Neuron (in vitro differentiated cells): ENCODE data around the gene LDLRAD4.
"Not testable (repeated sequence)": the region's sequence is repeated elsewhere in the genome, so short reads cannot be mapped to it uniquely, and the experiment has no call there.

ENCODE experiments used
- H2AFZ ChIP-seq: one replicate; pipeline ENCODE4 v1.6.1; 2013; ENCODE audit warnings: low read depth, mild to moderate bottlenecking, inconsistent platforms, low read length, moderate library complexity
- H3K27me3 ChIP-seq: one replicate; pipeline ENCODE4 v1.6.1; 2013; ENCODE audit warnings: low read length; ENCODE audit not compliant: insufficient read depth
- H3K36me3 ChIP-seq: one replicate; pipeline ENCODE4 v1.6.1; 2013; ENCODE audit warnings: low read length; ENCODE audit not compliant: insufficient read depth
- H3K4me1 ChIP-seq: one replicate; pipeline ENCODE4 v1.6.1; 2013; ENCODE audit warnings: low read length; ENCODE audit not compliant: insufficient read depth
- H3K4me3 ChIP-seq: 2 replicates; pipeline ENCODE4 v1.5.1; 2013; ENCODE audit warnings: mild to moderate bottlenecking, low read length, moderate library complexity
- H3K9me3 ChIP-seq: one replicate; pipeline ENCODE4 v1.6.1; 2013; ENCODE audit warnings: low read length

The LDLRAD4 gene

DNA sequence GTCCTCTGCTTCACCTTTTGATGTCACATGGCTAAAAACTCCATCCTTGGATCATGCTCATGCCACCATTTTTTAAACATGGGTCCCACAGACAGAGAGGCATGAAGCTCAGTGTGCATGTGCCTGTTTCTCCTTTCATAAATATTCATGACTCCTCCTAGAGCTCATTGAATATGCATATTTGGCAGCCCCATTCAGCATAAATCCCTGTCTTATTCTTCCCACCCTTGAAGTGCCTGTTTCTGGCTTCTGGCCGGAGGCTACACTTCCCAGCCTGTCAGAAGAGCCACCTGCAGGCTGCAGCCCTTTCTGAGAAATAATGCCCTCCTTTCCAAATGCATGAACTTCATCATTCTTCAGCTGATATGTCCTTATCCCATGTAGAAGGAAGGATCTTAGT, 109.7 kb downstream of the LDLRAD4 start:
- no peaks in the 10 kb centered on the region for H3K9me3 ChIP-seq
- H3K36me3 ChIP-seq = no peaks in the 10 kb centered on the region
- no peak overlapping the region for H2AFZ ChIP-seq
- H3K4me1 ChIP-seq = no peaks in the 10 kb centered on the region
- H3K4me3 ChIP-seq = no peak overlapping the region
- no peaks in the 10 kb centered on the region for H3K27me3 ChIP-seq

DNA sequence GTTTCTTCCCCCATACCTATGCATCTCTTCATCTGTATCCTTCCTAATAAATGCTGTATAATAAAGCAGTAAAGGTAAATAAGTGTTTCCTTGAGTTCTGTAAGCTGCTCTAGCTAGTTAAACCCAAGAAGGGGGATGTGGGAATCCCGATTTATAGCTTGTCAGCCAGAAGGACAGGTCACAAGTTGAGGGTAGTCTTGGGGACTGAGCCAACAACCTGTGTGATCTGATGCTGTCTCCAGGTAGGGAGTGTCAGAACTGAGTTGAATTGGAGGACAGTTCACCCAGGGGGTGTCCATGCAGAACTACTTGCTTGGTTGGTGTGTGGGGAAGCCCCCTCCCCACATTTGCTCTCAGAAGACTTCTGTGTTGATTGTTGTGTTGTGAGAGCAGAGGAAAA, 112.4 kb downstream of the LDLRAD4 start:
- no peak overlapping the region for H3K4me3 ChIP-seq
- no peak overlapping the region for H2AFZ ChIP-seq
- H3K9me3 ChIP-seq = no peaks in the 10 kb centered on the region
- H3K4me1 ChIP-seq = no peaks in the 10 kb centered on the region
- no peaks in the 10 kb centered on the region for H3K36me3 ChIP-seq
- H3K27me3 ChIP-seq = no peaks in the 10 kb centered on the region

DNA sequence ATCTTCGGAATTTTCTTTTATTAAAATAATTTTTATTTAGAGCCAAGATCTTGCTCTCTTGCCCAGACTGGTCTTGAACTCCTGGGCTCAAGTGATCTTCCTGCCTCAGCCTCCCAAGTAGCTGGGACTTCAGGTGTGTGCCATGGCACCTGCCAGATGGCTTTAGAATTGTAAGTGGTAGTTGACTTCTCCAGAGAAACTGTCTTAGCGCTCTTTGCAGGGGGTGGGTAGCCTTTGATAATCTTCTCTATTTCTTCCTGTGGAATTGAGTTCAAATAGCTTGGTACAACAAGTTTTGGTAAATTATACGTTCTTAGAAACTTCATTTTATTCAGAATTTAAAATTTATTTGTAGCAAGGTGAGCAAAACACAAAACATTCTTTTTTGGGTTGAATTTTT, 113.3 kb downstream of the LDLRAD4 start:
- no peaks in the 10 kb centered on the region for H3K27me3 ChIP-seq

DNA sequence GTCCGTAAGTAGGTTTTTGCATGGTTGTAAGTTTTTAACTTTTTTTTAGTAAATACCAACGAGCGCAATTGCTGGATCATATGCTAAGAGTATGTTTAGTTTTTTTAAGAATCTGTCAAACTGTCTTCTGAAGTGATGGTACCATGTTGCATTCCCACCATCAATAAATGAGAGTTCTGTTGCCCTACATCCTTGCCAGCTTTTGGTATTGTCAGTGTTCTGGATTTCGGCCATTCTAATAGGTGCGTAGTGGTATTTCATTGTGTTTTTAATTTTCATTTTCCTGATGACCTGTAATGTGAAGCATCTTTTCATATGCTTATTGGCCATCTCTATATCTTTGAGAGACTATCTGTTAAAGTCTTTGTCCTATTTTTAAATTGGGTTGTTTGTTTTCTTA, 114.3 kb downstream of the LDLRAD4 start:
- Histone ChIP-seq H3K9me3 (no peaks in the 10 kb centered on the region), H2AFZ (no peak overlapping the region), H3K27me3 (no peaks in the 10 kb centered on the region), H3K4me1 (no peaks in the 10 kb centered on the region), H3K4me3 (no peak overlapping the region), H3K36me3 (no peaks in the 10 kb centered on the region)

More for the DNA sequence above, 113.3 kb downstream of the LDLRAD4 start:
- Histone ChIP-seq H3K36me3 (no peaks in the 10 kb centered on the region), H3K4me1 (no peaks in the 10 kb centered on the region), H3K4me3 (no peak overlapping the region), H2AFZ (no peak overlapping the region), H3K9me3 (no peaks in the 10 kb centered on the region)

DNA sequence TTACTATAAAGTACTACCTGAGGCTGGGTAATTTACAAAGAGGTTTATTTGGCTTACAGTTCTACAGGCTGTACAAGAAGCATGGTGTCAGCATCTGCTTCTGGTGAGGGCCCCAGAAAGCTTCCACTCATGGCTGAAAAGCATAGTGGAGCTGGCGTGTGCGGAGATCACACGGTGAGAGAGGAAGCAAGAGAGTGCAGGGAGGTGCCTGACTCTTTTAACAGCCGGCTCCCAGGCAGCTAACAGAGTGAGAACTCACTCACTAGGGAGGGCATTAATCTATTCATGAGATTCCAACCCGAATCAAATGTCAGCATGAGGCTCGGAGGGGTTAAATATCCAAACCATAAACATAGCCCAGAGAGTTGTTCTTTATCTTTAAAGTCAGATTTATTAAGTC, 117.3 kb downstream of the LDLRAD4 start:
- Histone ChIP-seq H2AFZ (no peak overlapping the region), H3K4me3 (no peak overlapping the region), H3K27me3 (no peaks in the 10 kb centered on the region), H3K4me1 (no peaks in the 10 kb centered on the region), H3K36me3 (no peaks in the 10 kb centered on the region), H3K9me3 (no peaks in the 10 kb centered on the region)

DNA sequence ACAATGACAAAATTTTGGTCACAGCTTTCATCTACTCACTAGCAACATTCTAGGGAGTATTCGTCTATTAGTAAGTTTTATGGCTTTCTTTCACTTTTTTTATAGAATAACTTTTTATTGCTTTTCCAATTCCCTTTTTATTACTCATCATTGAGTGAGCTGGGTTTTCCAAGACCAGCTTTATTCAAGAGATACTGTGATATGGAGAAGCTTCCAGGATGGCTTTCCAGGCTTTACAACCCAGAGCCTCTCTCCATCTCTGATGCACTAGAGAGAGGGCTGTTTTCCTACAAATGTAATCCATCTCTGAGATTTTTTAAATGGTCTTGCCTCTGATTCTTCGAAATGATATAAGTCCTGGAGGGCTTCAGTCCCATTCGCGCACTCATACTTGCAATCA, 118.3 kb downstream of the LDLRAD4 start:
- Histone ChIP-seq H3K36me3 (no peaks in the 10 kb centered on the region), H3K9me3 (no peaks in the 10 kb centered on the region), H3K4me3 (no peak overlapping the region), H3K4me1 (no peaks in the 10 kb centered on the region), H2AFZ (no peak overlapping the region), H3K27me3 (no peaks in the 10 kb centered on the region)

DNA sequence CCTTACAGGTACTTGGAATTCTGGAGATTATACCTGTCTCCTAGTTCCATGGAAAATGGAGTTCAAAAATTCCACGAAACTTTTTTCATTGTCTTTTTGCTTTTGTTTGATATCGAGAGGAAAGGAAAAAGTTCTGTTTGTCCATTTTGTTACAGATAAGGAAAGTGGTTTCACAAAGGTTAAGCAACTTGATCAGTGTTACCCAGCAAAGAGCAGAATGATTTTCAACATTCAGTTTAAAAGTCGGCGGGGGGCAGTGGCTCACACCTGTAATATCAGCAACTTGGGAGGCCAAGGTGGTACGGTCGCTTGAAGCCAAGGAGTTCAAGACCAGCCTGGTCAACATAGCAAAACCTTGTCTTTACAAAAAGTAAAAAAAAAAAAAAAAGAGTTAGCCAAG, 118.8 kb downstream of the LDLRAD4 start:
- H3K27me3 ChIP-seq = no peaks in the 10 kb centered on the region
- no peaks in the 10 kb centered on the region for H3K9me3 ChIP-seq
- no peaks in the 10 kb centered on the region for H3K4me1 ChIP-seq
- no peak overlapping the region for H2AFZ ChIP-seq
- no peaks in the 10 kb centered on the region for H3K36me3 ChIP-seq
- no peak overlapping the region for H3K4me3 ChIP-seq

DNA sequence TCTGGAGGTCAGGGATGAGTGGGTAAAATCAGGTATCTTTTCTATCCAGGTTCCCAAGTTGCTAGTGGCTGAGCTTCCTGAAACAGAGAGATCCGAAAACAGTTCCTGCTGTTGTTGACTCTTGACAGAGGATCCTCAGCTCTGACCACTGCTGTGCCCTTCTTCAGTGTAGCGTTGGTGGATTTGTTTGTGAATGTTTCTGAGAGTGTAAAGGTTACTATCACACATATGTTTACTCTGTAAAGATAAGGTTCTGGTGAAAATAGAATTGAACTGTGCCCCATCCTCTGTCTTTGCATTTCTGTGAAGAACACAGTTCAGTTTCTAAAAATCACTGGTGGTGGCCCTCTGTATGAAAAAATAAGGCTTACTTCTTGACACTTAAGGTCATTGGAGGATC, 119.8 kb downstream of the LDLRAD4 start:
- Histone ChIP-seq H3K9me3 (no peaks in the 10 kb centered on the region), H3K4me3 (no peak overlapping the region), H3K36me3 (no peaks in the 10 kb centered on the region), H2AFZ (no peak overlapping the region), H3K4me1 (no peaks in the 10 kb centered on the region), H3K27me3 (no peaks in the 10 kb centered on the region)

DNA sequence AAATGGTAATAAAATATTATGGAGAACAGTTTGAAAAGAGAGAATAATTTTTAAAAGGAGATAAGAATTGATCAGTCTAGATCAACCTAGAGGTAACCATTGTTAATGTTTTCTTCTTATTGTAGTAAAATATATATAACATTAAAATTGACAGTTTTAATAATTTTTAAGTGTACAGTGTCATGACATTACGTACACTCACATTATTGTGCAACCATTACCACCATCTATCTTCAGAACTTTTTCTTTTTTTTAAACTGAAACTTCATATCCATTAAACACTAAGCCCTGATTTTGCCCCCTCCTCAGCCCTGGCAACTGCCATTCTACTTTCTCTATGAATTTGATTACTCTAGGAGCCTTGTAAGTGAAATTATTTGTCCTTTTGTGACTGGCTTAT, 121.1 kb downstream of the LDLRAD4 start:
- no peak overlapping the region for H3K4me3 ChIP-seq
- no peak overlapping the region for H2AFZ ChIP-seq
- H3K9me3 ChIP-seq = no peaks in the 10 kb centered on the region
- H3K4me1 ChIP-seq = no peaks in the 10 kb centered on the region
- no peaks in the 10 kb centered on the region for H3K36me3 ChIP-seq
- no peaks in the 10 kb centered on the region for H3K27me3 ChIP-seq

DNA sequence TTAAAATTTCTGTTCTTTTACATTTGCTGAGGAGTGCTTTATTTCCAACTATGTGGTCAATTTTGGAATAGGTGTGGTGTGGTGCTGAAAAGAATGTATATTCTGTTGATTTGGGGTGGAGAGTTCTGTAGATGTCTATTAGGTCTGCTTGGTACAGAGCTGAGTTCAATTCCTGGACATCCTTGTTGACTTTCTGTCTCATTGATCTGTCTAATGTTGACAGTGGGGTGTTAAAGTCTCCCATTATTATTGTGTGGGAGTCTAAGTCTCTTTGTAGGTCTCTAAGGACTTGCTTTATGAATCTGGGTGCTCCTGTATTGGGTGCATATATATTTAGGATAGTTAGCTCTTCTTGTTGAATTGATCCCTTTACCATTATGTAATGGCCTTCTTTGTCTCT, 127.9 kb downstream of the LDLRAD4 start:
- not testable (repeated sequence) for H3K36me3 ChIP-seq, H2AFZ ChIP-seq, H3K9me3 ChIP-seq, H3K4me1 ChIP-seq, H3K4me3 ChIP-seq, H3K27me3 ChIP-seq

DNA sequence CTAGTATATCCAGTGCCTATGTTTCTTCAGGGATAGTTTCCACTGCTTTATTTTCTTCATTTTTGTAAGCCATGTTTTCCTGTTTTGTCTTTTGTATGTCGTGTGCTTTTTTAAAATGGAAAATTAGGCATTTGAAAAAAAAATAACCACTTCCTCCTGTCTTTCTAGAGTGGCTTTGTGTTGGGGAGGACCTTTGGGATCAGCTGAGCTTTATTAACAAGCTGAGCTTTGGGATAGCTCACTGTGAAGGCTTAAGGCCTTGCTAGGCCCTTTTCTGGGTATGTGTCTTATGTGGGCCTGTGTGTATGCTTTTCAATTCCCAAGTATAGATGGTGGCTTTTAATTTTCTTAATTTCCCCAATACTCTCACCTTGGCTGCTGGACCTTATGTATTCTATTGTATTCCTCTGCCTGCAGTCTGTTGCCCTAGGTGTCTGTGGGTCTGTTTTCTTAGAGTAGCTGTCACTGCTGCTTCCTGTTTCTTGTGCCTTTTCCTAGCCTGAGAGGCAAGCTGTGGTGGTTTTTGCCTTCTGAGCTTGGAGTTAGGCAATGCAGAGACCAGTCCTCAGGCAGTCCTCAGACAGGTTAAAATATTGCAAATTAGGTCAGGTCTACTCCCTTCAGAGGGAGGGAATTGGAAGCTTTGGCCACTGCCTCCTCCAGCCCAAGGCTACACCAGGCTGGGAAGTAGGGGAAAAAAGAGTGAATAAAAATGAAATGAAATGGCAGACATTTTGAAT, 134.7 kb downstream of the LDLRAD4 start:
- no peak overlapping the region for H2AFZ ChIP-seq
- H3K36me3 ChIP-seq = no peaks in the 10 kb centered on the region
- no peaks in the 10 kb centered on the region for H3K4me1 ChIP-seq
- H3K9me3 ChIP-seq = no peaks in the 10 kb centered on the region
- H3K27me3 ChIP-seq = no peaks in the 10 kb centered on the region
- no peak overlapping the region for H3K4me3 ChIP-seq

DNA sequence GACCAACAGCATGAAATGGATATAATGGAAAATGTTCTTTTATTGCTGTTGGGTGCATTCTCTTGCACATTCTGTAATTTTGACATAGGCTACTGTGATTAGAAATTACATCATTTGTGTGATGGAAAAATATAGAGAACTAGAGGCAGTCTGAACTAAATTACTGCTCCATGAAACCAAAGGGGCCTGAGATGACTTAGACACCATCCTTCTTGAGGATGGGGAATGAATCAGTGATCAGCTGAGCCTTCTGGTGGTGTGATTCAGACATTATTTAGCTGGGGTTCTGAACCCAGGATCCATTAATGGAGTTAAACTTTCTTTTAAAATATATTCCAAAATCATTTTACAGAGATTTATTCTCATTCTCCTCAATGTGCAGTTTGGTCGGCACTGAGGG, 135.8 kb downstream of the LDLRAD4 start:
- no peaks in the 10 kb centered on the region for H3K9me3 ChIP-seq
- no peak overlapping the region for H3K4me3 ChIP-seq
- H2AFZ ChIP-seq = no peak overlapping the region
- no peaks in the 10 kb centered on the region for H3K4me1 ChIP-seq
- no peaks in the 10 kb centered on the region for H3K36me3 ChIP-seq
- no peaks in the 10 kb centered on the region for H3K27me3 ChIP-seq

DNA sequence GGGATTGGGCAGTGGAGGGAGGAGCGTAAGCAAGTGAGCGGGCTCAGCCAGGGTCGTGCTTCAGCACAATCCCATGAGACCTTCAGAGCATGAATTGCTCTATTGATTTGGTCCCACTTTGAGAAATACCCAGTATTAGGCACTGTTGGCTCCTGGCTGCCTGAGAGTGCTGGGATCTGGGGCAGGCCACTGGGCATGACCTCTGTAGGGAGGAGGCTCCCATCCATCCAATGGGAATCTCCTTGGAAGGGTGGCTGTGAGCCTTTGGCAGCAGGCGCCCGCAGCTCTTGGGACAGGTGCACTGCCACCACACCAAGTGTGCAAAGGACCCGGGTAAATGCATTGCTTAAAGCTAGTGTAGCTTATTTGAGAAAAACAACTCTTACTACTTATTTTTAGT, 137.5 kb downstream of the LDLRAD4 start:
- H3K4me3 ChIP-seq = no peak overlapping the region
- no peaks in the 10 kb centered on the region for H3K27me3 ChIP-seq
- H3K4me1 ChIP-seq = no peaks in the 10 kb centered on the region
- H3K9me3 ChIP-seq = no peaks in the 10 kb centered on the region
- H2AFZ ChIP-seq = no peak overlapping the region
- no peaks in the 10 kb centered on the region for H3K36me3 ChIP-seq

DNA sequence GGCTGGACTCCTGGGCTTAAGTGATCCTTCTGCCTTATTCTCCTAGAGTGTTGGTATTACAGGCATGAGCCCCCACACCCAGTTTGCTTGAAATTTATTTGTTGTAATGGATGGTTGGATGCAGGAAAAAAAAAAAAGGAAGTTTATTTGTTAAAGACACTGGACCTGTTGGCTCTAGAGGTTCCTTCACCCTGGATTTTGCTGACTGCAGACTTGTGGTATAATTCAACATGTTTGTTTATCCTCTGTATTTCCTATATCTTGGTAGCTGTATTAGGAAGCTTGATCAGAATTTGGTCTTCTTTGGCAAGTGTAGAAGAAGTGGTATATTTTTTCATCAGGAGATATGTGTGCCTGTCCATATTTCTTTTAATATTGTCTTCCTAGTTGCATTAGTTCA, 138.7 kb downstream of the LDLRAD4 start:
- Histone ChIP-seq H3K36me3 (no peaks in the 10 kb centered on the region), H2AFZ (no peak overlapping the region), H3K9me3 (no peaks in the 10 kb centered on the region), H3K4me3 (no peak overlapping the region), H3K27me3 (no peaks in the 10 kb centered on the region), H3K4me1 (no peaks in the 10 kb centered on the region)
